ENCODE results near the gene TRPM8.
"Not testable (repeated sequence)": the region's sequence is repeated elsewhere in the genome, so short reads cannot be mapped to it uniquely, and the experiment has no call there.

TRPM8 gene

DNA sequence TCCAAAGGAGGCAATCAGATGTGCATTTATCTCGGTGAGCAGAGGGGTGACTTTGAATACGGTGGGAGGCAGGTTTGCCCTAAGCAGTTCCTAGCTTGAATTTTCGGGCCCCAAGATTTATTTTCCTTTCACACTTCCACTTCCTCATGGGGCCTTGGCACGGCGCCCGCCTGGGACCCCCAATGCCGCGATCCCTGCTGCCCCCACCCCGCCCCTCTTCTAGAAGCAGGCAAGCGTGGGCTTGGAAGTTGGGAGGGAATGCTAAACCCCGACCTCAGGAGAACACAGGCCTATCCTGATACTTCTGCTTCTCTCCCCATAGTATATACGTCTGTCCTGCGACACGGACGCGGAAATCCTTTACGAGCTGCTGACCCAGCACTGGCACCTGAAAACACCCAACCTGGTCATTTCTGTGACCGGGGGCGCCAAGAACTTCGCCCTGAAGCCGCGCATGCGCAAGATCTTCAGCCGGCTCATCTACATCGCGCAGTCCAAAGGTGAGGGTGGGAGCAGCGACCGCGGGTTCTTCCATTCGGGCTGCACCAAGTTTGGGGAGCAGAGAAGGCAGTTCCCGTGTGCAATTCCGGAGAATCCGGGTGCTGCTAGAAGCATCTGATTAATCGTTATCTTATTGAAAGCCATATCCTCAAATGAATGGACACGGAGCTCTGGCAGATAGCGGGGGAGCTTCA, 21.6 kb downstream of the TRPM8 start:
- no peak for DNase-seq (ENCODE audit: low spot score)

DNA sequence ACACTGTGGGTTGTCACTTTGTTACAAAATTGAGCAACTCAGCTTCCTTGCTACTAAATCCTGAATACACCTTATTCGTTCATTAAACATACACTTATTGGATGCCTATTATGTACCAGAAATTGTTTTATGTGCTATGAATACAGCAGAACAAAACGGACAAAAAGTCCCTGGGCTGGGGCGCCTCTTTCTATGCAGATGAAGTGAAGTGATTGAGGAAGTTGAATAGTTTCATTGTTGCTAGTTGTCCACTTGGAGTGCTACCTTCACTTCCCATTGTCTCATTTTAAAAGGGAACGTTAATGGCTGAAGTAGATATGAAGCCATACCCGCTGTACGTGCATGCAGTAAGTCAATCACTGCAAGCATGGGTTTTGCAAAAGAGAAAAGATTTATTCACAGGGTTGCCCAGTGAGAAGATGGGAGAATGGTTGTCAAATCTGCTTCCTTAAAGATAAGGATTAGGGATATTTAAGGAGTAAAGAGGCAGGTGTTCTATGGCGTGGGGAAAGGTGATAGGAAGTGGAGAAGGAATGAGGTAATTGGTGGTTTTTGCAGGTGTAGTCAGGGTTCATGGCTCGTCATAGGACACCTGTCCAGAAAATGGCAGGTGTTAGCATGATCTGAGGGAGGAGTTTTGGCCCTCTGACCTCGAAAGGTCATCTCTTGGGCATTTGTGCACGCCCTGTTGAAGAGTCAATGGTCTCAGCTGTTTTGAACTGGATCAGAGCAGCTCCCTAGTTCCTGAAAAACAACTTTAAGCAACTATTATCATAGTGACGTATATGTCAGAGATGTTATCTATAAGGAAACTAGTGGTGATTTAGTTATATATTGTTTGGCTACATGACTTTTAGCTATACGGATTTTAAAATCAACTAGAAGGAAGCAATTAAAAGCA, 23.5 kb downstream of the TRPM8 start:
- no peak for DNase-seq (ENCODE audit: low spot score)

DNA sequence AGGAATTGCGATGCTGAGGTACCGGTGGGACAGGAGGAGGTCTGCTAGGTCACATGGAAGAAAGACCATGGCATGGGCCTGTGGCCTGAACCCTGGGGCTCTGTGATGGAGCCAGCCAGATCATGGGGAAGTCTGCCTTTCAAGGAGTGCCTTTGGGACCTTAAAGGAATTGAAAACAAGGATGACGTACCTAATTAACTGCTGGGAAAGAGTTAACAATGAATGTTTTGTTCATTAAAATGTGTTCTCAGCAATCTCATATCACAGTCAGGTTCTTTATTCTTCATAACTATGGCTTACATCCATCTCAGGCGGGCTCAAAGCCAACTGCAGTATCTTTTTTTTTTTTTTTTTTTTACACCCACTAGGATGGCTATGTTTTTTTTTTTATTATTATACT, 25.6 kb downstream of the TRPM8 start:
- DNase-seq (ENCODE audit: low spot score): no peak

DNA sequence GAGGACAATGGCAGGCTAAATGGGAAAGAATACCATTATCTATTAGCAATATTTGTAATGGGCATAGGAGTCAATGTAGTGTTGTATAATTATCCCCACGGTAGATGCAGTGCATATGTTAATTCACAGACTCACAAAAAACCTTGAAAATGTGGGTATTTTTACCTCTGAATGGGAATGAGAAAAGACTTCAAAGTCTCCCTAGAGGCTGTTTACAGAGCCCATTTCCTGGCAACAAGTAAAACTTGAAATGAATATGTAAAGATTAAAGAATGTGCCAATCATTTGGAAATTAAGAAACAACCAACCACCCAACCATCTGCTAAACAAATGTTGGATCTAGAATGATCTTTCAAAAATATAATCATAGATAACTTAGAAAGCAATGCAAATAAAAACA, 27.1 kb downstream of the TRPM8 start:
- DNase-seq (ENCODE audit: low spot score): no peak

DNA sequence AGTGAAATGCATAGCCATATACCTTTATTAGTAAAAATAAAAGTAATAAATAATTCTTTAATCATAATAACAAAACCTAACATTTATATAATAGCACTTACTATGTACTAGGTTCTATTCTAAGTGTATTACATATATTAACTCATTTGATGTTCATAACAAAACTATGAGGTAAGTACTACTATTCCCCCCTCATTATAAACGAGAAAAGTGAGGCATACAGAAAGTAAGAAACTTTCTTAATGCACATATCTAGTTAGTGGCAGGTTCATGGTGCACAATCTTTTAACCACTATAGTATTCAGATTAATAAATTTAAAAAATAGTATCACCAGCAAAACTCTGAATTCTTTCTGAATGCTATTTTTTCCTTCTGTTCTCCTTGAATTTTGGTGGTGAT, 27.5 kb downstream of the TRPM8 start:
- no peak for DNase-seq (ENCODE audit: low spot score)

DNA sequence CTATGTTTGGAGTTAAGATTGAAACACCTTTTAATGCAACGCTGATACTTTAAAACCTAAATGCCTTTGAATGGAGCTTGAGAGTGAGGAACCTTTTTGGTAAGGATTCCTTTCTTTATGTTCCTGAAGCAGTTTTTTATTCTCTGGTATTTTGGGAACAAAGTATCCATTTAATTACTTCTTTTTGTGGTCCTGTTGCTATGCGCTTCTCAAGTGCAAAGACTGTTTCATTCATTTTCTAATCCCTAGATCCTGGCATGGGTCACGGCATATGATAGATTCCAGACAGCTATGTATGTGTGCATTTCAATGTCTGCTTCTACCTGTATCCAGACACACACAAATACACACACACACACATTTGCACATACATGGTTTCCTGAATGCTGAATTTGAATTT, 28.0 kb downstream of the TRPM8 start:
- no peak for DNase-seq (ENCODE audit: low spot score)

DNA sequence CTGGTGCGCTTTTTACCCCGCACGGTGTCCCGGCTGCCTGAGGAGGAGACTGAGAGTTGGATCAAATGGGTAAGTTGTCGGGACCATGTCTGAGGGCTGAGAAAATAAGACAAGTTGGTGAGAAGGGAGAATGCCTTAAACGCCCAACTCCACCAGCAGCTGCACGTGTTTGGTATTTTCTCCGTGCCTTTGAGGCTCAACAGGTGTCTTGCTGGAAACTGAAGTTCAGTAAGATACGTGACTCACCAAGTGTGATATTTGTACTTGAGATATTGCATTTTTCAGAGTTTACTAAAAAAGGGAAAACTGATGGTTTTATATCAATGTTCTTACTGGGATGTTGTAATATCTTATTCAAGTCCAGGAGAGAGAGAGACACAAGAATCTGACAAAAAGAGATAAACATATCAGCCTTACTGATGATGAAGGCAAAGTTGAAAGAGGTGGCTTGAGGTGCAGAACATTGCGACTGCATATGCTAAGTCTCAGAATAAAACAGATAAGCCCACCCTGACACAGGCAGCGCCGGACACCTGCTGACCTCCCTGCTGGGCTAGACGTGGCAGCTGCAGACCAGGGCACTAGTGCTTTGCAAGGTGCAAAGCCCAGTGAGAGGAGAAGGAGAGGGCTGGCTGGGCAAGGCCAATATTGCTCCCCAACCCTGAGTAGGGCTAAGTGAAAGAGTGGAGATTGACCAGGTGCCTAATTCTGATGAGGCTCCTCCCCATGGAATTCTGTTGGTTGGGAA, 33.1 kb downstream of the TRPM8 start:
- DNase-seq (ENCODE audit: low spot score): no peak

DNA sequence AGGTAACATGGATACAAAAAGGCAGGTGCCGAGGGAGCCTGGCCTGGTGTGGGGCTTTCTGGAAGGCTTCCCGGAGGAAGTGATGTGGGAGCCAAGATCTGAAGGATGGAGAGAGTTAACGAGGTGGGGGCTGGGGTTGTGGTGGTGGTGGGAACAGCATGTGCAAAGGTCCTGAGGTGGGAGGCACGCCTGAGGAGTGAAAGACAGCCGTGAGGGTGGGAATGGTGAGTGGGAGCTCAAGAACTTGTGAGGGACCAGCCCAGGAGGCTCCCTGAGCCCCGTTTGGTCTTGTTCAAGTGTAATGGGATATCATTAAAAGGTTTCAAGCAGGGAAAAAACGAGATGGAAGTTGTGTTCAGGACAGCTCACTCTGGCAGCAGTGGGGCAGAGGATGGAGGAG, 35.2 kb downstream of the TRPM8 start:
- DNase-seq (ENCODE audit: low spot score): no peak

DNA sequence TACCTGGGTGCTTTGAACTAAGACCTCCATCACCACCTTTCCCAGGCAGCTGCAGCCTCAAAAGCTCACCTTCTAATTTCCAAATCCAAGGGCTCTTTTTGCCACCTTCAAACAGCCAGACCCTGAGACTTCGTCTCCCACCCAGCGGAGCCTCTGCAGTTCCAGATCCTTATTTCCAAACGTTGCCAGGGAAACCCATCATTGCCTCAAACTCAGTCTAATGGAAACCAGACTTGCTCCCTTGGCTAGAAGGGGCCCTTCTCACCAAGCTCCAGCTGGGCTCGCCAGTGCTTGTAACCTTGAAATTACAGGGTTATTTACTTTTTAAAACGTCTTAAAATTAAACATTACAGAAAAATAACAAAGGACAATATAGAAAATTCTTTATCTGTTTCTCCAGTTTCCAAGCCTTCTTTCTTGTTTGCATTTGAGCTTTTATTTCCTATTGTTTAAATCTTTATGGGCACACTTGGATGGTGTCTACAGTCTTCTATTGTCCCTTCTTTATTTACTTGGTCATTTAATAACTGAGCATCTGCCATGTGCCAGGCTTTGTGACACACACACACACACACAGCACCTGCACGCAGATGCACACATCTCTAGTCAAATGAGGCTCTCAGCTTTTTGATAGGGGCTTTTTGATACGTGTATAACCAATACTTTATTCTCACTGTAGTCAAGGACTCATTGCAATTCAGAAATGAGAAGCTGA, 36.1 kb downstream of the TRPM8 start:
- no peak for DNase-seq (ENCODE audit: low spot score)

DNA sequence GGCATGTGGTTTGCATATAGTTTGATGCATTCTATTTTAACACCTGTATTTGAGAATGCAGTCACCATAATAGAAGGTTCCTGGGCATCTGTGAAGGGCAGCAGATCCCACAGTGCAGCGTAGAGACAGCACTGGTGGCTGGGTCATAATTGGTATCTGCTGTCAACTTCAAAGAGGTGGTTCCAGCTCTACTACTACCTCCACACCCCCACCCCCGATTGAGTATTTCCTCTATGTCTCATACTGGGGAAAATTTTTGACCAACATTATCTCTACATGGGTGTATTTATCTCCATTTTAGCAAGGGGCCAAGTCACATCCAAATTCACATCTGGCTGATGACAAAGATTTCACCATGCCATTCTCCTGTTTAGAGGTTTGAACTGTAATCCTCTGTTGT, 43.0 kb downstream of the TRPM8 start:
- DNase-seq (ENCODE audit: low spot score): no peak

DNA sequence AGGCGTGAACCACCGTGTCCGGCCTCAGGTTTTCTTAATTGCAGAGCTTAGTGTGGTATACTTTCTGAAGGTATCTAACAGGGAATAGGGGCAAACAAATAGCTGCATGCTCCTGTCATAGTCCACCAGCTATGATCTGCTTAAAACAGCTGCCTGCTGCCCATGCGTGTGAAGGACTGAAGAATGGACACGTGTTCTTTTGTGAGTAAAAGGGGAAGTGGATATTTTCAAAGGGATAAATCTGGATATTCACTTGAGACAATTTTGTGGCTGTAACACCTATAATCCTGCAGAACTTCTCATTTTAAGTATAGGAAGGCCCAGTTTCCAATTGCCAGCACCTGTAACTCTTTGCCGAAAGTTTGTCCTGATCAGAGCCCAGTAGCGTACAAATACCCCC, 44.7 kb downstream of the TRPM8 start:
- DNase-seq (ENCODE audit: low spot score): no peak

DNA sequence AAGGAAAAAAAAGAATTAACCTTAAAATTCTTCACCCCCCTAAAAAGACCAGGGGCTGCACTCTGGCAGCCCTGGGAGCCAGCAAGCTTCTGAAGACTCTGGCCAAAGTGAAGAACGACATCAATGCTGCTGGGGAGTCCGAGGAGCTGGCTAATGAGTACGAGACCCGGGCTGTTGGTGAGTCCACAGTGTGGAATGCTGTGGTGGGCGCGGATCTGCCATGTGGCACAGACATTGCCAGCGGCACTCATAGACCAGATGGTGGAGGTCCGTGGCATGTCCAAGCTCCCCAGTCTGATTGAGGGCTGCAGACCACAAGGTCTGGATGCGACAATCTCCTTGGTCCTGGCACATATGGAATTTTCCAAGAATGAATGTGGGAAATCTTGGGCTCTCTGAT, 47.4 kb downstream of the TRPM8 start:
- no peak for DNase-seq (ENCODE audit: low spot score)

DNA sequence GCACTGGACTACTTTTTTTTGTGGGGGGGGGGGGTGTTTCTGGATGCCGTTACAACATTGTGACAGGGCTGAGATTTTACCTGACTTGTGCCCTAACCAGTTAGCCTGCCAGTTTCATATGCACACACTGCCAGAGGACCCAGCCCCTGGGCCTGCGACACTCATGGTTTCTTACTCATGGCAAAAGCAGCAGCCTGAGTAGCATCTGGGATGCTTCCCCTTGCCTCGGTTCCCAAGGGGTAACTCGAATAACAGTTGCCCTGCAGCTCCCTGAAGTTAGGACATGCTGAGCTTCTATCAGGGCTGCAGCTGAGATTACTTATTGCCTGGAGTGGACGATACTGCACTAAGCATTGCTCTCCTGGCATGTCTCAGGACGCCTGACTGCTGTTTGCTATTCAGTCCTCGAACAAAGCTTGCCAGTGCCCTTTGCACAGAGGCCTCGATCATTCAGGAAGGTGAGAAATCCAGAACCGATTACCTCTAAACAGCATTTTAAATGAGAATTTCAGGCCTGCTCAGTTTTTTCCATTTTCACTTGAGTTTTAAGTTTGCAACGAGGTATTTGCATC, 47.9 kb downstream of the TRPM8 start:
- no peak for DNase-seq (ENCODE audit: low spot score)

DNA sequence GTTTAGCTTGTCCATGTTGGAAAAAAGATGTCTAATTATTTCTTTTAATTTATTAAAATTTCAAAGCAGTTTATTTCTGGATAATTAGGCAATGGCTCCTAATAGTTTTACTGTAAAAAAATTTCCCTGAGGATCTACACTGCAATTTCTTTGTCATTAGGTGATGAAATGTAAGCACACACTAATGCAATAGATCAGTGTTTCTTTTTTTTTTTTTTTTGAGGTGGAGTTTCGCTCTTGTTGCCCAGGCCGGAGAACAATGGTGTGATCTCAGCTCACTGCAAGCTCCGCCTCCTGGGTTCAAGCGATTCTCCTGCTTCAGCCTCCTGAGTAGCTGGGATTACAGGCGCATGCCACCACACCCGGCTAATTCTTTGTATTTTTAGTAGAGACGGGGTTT, 48.5 kb downstream of the TRPM8 start:
- DNase-seq (ENCODE audit: low spot score): not testable (repeated sequence)

DNA sequence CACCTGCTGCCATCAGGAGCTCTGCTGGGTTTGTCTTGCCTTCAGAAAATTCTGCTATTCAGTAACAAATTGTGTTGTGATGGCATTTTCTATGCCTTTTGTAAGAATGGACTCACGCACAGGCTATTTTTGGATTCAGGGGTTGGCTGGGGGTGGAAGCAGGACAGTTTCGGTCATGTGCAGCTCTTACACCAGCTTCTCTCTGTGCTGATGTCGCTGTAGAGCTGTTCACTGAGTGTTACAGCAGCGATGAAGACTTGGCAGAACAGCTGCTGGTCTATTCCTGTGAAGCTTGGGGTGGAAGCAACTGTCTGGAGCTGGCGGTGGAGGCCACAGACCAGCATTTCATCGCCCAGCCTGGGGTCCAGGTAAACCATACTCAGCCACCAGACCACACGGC, 49.2 kb downstream of the TRPM8 start:
- DNase-seq (ENCODE audit: low spot score): no peak

DNA sequence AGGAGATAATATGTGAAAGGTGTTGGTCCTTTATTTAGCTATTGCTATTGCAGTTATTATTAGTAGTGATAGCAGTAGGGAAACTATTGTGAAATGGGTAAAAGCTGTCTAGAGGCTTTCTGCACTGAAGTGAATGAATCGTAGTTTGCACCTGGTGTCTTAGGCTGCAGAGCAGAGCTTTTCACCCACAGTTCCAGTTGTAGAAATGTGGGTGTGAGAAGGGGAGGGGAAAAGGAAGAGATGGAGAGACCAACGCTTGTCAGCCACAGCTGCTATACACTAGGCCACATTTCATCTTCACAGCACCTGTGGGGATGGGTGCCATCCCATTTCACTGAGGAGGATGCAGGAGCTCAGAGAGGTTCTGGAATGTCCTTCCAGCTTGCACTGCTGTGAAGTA, 50.0 kb downstream of the TRPM8 start:
- DNase-seq (ENCODE audit: low spot score): no peak

DNA sequence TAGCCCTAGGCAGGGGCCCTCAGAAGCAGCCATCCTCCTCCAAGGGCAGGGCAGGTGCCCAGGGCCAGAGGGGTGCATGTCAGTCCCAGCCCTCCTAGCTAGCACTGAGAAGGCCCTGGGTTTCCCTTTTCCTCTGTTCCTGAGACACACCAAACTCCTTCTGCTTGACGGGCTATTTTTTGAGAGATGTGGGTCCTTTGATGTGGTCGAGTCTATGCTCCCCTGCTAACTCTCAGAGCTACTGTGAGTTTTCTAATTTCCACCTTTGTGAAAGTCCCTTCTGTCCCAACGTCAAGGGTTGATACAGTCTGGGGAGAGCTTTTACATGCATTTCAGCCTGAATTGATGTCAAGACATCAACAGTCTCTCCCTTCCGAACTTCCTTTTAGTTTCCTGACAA, 51.4 kb downstream of the TRPM8 start:
- DNase-seq (ENCODE audit: low spot score): no peak

DNA sequence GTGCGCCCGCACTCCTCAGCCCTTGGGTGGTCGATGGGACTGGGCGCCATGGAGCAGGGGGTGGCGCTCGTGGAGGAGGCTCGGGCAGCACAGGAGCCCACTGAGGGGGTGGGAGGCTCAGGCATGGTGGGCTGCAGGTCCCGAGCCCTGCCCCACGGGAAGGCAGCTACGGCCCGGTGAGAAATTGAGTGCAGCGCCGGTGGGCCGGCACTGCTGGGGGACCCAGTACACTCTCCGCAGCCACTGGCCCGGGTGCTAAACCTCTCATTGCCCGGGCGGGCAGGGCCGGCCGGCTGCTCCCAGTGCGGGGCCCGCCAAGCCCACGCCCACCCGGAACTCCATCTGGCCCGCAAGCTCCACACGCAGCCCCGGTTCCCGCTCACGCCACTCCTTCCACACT, 55.3 kb downstream of the TRPM8 start:
- not testable (repeated sequence) for DNase-seq (ENCODE audit: low spot score)

DNA sequence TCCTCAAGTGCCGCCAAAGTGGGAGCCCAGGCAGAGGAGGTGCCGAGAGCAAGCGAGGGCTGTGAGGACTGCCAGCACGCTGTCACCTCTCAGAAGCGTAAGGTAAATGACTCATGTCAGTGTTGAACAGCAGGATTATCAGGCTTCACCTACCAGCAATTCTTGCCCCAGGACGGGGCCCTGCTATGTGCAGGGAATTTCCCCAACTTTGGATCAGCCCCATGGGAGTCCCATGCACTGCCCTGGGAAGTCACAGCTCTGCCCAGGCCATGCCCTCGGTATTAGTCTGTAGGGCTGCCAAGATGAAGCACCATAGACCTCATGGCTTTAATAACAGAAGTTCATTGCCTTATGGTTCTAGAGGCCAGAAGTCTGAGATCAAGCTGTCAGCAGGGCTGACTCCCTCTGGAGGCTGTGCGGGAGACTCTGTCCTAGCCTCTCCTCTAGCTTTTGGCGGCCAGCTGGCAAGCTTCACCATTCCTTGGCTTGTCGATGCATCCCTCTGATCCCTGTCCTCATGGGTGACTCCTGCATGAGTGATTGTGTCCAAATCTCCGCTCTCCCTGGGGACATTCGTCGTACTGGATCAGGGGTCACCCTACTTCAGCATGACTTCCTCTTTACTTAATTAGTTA, 55.9 kb downstream of the TRPM8 start:
- DNase-seq (ENCODE audit: low spot score): no peak

DNA sequence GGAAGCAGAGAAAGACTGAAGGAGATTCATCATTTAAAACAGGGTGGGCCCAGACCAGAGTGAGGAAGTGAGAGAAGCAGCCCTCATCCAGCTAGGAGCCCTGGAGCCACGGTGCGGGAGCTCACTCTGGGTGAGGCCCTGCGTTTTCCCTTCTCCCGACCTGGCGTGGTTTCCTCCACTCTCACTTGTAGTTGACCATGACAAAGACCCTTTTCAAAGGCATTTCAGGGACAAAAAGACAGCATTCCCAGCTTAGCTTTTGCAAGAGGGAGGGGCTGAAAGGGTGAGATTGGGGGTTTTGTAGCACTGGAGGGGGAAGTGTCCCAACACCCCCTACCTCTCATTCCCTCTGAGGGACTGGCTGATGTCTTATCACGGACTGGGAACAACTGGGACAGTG, 56.6 kb downstream of the TRPM8 start:
- no peak for DNase-seq (ENCODE audit: low spot score)

DNA sequence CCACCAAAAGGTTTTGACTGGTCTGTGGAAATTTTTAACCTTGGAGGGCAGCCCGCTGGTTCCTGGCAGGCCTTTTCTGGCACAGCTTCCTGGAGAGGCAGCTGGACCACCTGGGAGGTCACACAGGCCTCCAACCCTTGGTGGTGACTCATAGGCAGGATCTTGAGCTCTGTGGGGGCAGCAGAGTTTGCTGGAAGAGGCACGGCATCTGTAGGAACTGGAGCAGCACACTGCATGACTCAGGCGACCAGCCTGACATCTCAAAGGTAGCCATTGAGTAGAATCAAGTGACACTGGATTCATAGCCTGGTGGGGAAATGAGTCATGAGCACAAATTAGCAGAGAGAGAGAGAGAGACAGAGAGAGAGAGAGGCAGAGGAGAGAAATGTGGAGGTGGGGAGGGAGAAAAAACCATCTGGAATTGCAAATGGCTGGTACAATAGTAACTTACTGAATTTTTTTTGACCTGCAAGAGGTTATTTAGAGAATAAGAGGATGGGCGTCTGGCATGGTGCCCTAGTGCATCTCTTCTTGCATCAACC, 57.4 kb downstream of the TRPM8 start:
- no peak for DNase-seq (ENCODE audit: low spot score)

All from germinal center (tissue), 1 donor.